Activated T-cell treated with anti-CD3 and anti-CD28 coated beads, Interleukin-2, amount 50 U/mL, for 72 hours (primary cell): ENCODE data around the gene ALOX15. TPM values are rescaled to one million over a fixed set of nuclear protein-coding genes. Genes with fewer than 3 reads are reported as not detected.

Source experiments
- ATAC-seq, 2 donors: fragments of 150-1000 bp; cut with Tn5 transposase; replicated peaks in 1 of 2; 2 replicates each; pipeline ENCODE4 v1.10.0; 2021; ENCODE audit warnings: moderate library complexity in 2 of 2, mild to moderate bottlenecking in 1 of 2
- DNase-seq, 2 donors: peaks; one replicate each; pipeline ENCODE4 v3.0.0; 2021 to 2022; ENCODE audit warnings: mixed read lengths in 1 of 2
- H3K27ac Mint-ChIP-seq: one replicate; pipeline ENCODE4 v1.8.0; 2022; ENCODE audit warnings: mild to moderate bottlenecking, moderate library complexity, mixed read lengths
- H3K27me3 Mint-ChIP-seq: one replicate; pipeline ENCODE4 v1.8.0; 2022; ENCODE audit warnings: low read depth, mixed read lengths
- H3K36me3 Mint-ChIP-seq, 2 donors: one replicate each; pipeline ENCODE4 v1.8.0; 2022; ENCODE audit warnings: mixed read lengths in 2 of 2, mild to moderate bottlenecking in 1 of 2; ENCODE audit not compliant: insufficient read depth in 2 of 2
- H3K4me1 Mint-ChIP-seq: one replicate; pipeline ENCODE4 v1.8.0; 2022; ENCODE audit warnings: low read depth, mixed read lengths
- H3K4me3 Mint-ChIP-seq, 2 donors: one replicate each; pipeline ENCODE4 v1.8.0; 2022; ENCODE audit warnings: mild to moderate bottlenecking in 2 of 2, mixed read lengths in 2 of 2, moderate library complexity in 2 of 2
- H3K9me3 Mint-ChIP-seq, 2 donors: one replicate each; pipeline ENCODE4 v1.8.0; 2022; ENCODE audit warnings: mixed read lengths in 2 of 2
- total RNA-seq, 2 donors: library from RNA; stranded (reverse); gene quantifications; one replicate each; pipeline ENCODE4 v1.2.3, GENCODE V29; 2022

Gene ALOX15
- total RNA-seq, 2 donors from 2014 or later = 0.26 TPM; not detected in 1

DNA sequence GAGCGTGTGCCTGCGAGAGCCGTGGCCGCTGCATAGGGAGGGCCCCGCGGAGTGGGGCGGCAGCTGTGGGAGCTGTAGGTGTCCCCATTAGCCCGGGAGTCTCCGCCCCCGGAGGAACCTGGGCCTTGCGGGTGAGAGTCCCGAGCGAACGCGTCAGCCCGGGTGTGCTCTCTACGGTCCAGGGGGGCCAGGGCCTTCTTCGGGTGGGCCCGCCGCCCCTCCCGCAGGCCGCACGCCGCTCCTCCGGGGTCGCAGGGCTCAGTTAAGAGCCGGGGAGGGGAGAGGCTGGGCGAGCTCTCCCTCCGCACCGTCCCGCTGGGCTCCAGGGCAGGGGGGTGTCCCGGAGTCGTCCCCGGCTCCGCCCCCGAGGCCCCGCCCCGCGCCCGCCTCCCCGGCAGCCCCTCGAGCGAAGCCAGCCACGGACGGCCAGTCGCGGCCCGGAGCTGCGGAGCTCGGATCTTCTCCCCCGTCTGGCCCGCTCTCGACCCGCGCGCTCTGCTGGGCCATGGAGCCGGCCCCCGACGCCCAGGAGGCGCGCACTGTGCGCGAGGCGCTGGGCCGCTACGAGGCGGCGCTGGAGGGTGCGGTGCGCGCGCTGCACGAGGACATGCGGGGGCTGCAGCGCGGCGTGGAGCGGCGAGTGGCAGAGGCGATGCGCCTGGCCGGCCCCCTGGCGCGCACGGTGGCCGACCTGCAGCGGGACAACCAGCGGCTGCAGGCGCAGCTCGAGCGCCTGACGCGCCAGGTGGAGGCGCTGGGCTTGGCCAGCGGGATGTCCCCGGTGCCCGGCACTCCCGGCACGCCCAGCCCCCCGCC is 57.2 kb downstream of the ALOX15 start, which contains the start of gene SMTNL2:
SMTNL2 (plus strand) TSS at position 429 of the 816 bp plus-strand sequence; CDS start at position 506, 77 bp downstream.
- Mint-ChIP-seq H3K27me3 (peaks cover 58% of the 10 kb centered on the region), H3K36me3 (no peaks in the 10 kb centered on the region), H3K4me1 (peaks cover 5% of the 10 kb centered on the region), H3K9me3 (no peaks in the 10 kb centered on the region), H3K27ac (no peak within 1 kb of the TSS), H3K4me3 (peak within 1 kb of the TSS; percentile 66 to 76)
- peak; percentile 19 to 27 for DNase-seq
- peak; percentile 61 to 64 for ATAC-seq

DNA sequence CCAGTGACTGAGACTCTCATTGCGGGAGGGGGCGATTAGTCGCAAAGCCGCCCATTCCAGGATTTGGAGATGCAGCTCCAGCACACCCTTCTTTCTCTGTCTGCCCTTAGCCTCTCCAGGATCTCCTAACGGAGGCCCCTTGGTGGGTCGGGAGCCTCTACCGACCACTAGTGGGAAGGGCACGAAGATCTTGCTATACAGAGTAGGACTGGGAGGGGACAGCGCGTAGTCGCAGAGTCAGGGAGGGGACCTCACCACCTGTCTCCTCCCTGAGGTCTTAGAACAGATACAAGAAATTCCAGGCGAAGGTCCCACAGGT is 57.7 kb downstream of the ALOX15 start:
- Mint-ChIP-seq H3K9me3 (no peaks in the 10 kb centered on the region), H3K4me1 (peaks cover 5% of the 10 kb centered on the region), H3K27me3 (peaks cover 58% of the 10 kb centered on the region), H3K4me3 (peak overlapping the region; percentile 66 to 76), H3K27ac (no peak overlapping the region), H3K36me3 (no peaks in the 10 kb centered on the region)
- DNase-seq (peak in 1 of 2 donors; percentile 19), ATAC-seq (peak; percentile 40 to 53)

GRCh38 chr17:4583206-4583605 is 58.3 kb downstream of the ALOX15 start:
- H3K9me3 Mint-ChIP-seq = no peaks in the 10 kb centered on the region
- H3K4me1 Mint-ChIP-seq = peaks cover 5% of the 10 kb centered on the region
- DNase-seq (no peak), ATAC-seq (no peak)
- peaks cover 58% of the 10 kb centered on the region for H3K27me3 Mint-ChIP-seq
- H3K27ac Mint-ChIP-seq = no peak overlapping the region
- H3K4me3 Mint-ChIP-seq = peak overlapping the region; percentile 66 to 76
- no peaks in the 10 kb centered on the region for H3K36me3 Mint-ChIP-seq

DNA sequence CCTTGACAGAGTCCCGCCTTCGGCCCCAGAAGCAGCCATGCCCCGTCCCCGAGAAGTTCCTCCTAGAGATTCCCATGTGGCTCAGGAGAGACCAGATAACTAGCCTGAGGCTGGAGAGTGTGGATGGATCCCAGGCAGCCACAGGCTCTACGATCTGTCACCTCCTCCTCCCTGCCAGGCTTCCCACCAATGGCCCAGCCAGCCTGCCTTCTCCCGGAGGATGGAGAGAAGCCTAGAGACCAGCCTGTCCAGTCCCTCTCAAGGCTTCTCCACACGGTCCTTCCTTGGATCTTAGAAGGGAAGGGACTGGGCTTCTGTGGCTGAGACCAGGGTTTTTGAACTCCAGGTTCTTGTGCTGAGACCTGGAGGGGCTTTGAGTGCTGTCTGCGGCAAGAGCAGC is 58.8 kb downstream of the ALOX15 start:
- no peak overlapping the region for H3K27ac Mint-ChIP-seq
- H3K27me3 Mint-ChIP-seq = peaks cover 58% of the 10 kb centered on the region
- no peak overlapping the region for H3K4me3 Mint-ChIP-seq
- no peaks in the 10 kb centered on the region for H3K36me3 Mint-ChIP-seq
- no peak for DNase-seq
- no peaks in the 10 kb centered on the region for H3K9me3 Mint-ChIP-seq
- no peak for ATAC-seq
- peaks cover 5% of the 10 kb centered on the region for H3K4me1 Mint-ChIP-seq

GRCh38 chr17:4582101-4582501 is 59.4 kb downstream of the ALOX15 start:
- Mint-ChIP-seq H3K36me3 (no peaks in the 10 kb centered on the region), H3K9me3 (no peaks in the 10 kb centered on the region), H3K27ac (no peak overlapping the region), H3K27me3 (peaks cover 56% of the 10 kb centered on the region), H3K4me1 (peaks cover 5% of the 10 kb centered on the region), H3K4me3 (no peak overlapping the region)
- ATAC-seq (no peak), DNase-seq (no peak)

Other genes with a start within 250 kb of the ALOX15 start
- gene SPNS3, start 207.7 kb downstream of the ALOX15 start, total RNA-seq = 10 to 100 TPM; 42.1 to 44.9 TPM
- gene SPNS2, start 142.8 kb downstream of the ALOX15 start, total RNA-seq = 1 to 10 TPM; 1.1 to 1.3 TPM
- gene MYBBP1A, start 86.3 kb downstream of the ALOX15 start, total RNA-seq = 10 to 100 TPM; 44.5 to 55.7 TPM
- gene GGT6, start 81.1 kb downstream of the ALOX15 start, total RNA-seq = not detected
- not detected for gene SMTNL2, start 57.1 kb downstream of the ALOX15 start, total RNA-seq
- 100 to 1,000 TPM in 1 of 2 donors, 10 to 100 TPM in 1; 93.8 to 113 TPM for gene PELP1, start 62.5 kb upstream of the ALOX15 start, total RNA-seq
- gene ARRB2, start 69.0 kb upstream of the ALOX15 start, total RNA-seq = 100 to 1,000 TPM; 216 to 258 TPM
- gene MED11, start 89.8 kb upstream of the ALOX15 start, total RNA-seq = 10 to 100 TPM in 1 of 2 donors, 1 to 10 TPM in 1; 9.9 to 14.0 TPM
- under 1 TPM in 1 of 2 donors, not detected in 1; 0.17 TPM for gene ZMYND15, start 98.2 kb upstream of the ALOX15 start, total RNA-seq
- 1 to 10 TPM; 2.2 to 4.3 TPM for gene CXCL16, start 98.2 kb upstream of the ALOX15 start, total RNA-seq
- not detected for gene TM4SF5, start 130.2 kb upstream of the ALOX15 start, total RNA-seq
- 1 to 10 TPM in 1 of 2 donors, under 1 TPM in 1; 0.46 to 1.1 TPM for gene VMO1, start 144.7 kb upstream of the ALOX15 start, total RNA-seq
- not detected for gene GLTPD2, start 147.3 kb upstream of the ALOX15 start, total RNA-seq
- gene PSMB6, start 154.5 kb upstream of the ALOX15 start, total RNA-seq = 10 to 100 TPM; 56.3 to 68.7 TPM
- 10 to 100 TPM; 27.5 to 50.9 TPM for gene PLD2, start 165.5 kb upstream of the ALOX15 start, total RNA-seq
- 10 to 100 TPM; 74.4 to 82.7 TPM for gene MINK1, start 191.7 kb upstream of the ALOX15 start, total RNA-seq